GM10266 (cell line): ENCODE results near the gene TATDN2.

ENCODE experiments used
- DNase-seq: peaks from one replicate; pipeline ENCODE4 v3.0.0; 2012; ENCODE audit errors: extremely low spot score
- CTCF ChIP-seq: IDR thresholded peaks from 2 replicates; pipeline ENCODE4 v1.5.1; 2012; ENCODE audit warnings: mild to moderate bottlenecking, low read depth; ENCODE audit not compliant: control insufficient read depth, insufficient read depth; ENCODE audit errors: missing control alignments

The TATDN2 gene

DNA sequence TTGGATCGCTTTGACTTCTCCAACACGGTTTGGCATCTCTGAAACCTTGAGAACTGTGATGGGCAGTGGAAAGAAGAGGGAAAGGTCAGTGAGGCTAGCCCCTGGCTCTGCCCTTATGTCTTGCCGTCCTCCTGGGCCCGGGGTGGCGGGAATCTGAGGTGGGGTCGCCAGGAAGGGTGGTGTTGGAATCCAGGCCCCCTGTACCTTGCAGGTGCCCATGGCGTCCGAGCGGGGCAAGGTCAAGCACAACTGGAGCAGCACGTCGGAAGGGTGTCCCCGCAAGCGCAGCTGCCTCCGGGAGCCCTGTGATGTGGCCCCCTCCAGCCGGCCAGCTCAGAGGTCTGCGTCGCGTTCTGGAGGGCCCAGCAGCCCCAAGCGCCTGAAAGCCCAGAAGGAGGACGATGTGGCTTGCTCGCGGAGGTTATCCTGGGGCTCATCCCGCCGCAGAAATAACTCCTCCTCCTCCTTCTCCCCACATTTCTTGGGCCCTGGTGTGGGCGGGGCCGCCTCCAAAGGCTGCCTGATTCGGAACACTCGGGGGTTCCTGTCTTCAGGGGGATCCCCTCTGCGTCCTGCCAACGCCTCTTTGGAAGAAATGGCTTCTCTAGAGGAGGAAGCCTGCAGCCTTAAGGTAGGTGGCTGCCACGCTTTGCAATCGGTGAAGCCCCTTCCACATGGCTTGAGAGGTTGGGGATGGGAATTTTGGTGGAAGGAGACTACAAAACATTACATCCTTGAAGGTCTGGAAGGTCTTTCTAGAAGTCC is 907 bp downstream of the TATDN2 start:
- DNase-seq = peak; percentile 78
- TF ChIP-seq CTCF = no peak

GRCh38 chr3:10249833-10250232 is 1.6 kb downstream of the TATDN2 start:
- DNase-seq = no peak
- TF ChIP-seq CTCF = no peak

- no peak for TF ChIP-seq CTCF
- no peak for DNase-seq
These were observed 2.7 kb downstream of the TATDN2 start for GRCh38 chr3:10251006-10251405.

- no peak for TF ChIP-seq CTCF
These were observed 5.5 kb downstream of the TATDN2 start for GRCh38 chr3:10253731-10254130.

GRCh38 chr3:10255835-10256234 is 7.6 kb downstream of the TATDN2 start:
- TF ChIP-seq CTCF = no peak
- no peak for DNase-seq

More at GRCh38 chr3:10253731-10254130, 5.5 kb downstream of the TATDN2 start:
- no peak for DNase-seq

DNA sequence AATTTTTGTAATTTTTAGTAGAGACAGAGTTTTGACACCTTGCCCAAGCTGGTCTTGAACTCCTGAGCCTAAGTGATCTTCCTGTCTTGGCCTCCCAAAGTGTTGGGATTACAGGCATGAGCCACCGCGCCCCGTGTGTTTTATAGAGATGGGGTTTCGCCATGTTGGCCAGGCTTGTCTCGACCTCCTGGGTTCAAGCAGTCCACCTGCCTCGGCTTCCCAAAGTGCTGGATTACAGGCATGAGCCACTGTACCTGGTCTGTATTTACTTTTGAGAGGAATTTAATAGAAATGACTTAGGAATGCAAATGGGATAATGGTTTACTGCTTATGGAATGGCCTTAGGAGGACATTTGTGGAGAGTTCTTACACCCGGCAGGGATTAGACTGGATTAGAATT is 10.8 kb downstream of the TATDN2 start:
- no peak for TF ChIP-seq CTCF
- DNase-seq = no peak

DNA sequence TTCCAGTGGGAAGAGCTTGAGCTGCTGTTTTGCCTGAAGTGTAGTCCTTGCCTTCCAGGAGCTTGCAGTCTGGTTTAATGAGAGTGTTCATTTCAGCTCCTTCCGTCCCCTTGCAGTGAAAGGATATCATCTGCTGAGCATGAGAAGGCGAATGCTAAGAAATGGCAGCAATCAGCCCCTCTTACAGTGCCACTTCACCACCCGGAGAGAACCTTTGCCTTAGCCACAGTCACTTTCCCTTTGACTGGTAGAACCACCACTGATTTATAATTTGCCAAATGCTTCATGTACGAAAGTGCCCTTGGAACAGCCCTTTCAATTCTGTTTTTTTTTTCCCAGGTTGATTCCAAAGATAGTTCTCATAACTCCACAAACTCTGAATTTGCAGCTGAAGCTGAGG is 11.5 kb downstream of the TATDN2 start:
- no peak for DNase-seq
- TF ChIP-seq CTCF = no peak
